ENCODE data around the gene ADCY10.

The ADCY10 gene

DNA sequence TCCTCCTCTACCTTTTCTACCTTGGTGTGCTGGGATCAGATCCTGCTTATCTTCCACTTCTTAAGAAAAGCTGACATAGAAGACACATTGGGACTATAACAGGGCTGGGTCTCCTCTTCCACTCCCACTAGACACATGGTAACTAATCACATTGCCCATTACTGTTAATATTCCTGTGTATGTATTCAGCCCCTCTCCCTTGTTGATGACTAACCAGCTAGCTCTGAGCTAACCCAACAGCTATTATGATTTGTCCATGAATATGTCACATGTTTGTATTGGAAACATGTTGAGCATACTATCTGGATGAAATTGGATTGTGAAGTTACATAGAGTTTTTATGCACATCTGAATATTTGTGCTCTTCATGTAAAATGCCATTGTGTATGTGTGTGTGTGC, 139.2 kb downstream of the ADCY10 start:
- peak; percentile 19 for DNase-seq

DNA sequence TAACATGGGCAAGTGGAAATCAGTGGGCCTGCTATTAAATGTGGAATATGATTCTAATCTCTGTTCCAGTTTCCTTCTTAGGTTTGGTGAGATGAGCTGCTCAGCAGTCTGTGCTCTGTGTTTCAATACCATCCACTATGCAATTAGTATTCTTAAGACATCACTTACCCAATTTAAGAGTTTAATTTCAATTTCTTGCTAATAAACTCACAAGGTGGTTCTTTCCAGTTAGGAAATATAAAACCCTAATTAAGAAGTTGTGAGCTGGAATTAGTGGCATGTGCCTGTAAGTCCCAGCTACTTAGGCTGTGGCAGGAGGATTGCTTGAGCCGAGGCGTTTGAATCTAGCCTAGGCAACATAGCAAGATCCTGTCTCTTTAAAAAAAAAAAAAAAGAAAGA, 140.4 kb downstream of the ADCY10 start:
- no peak for DNase-seq

- DNase-seq: no peak
Observed at GRCh38 chr1:167772436-167772835, 141.5 kb downstream of the ADCY10 start.

GRCh38 chr1:167770127-167770526, 143.8 kb downstream of the ADCY10 start:
- DNase-seq: no peak

DNA sequence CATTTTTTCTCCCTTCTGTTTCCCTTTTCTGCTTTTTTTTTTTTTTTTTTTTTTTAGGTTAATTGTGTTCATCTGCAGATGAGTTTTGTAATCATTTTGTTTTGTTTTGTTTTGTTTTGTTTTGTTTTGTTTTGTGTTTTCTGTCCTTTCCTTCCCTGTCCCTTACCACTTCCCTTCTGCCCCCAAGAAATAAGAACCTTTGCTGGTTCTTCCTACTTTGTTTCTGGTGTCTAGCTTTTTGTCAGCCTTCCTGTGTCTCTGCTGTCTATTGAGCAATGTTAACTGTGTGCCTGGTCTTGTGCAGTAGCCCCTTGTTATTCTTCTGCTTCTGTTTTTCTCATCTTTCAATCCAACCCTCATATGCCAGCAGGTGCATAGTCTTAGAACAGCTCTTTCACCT, 146.2 kb downstream of the ADCY10 start:
- DNase-seq: peak; percentile 17

DNA sequence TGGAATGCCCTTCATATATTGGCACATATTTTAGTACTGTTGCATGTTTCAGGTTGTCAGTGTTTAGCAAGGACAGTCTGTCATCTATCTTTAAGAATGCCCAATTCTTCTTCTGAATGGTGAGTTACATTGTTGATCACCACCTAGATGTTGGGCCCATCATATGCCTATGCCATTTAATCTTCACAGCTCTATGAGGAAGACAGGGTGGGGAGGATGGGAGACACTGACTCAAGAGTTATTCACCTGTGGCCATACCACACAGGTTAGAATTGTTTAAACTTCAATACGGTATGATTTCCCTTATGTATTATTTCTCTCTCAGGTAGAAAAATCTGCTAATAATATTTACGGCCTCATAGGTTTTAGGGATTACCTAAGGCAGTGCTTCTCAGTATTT, 147.4 kb downstream of the ADCY10 start:
- no peak for DNase-seq

GRCh38 chr1:167765496-167765895, 148.4 kb downstream of the ADCY10 start:
- no peak for DNase-seq

- no peak for DNase-seq
Observed at GRCh38 chr1:167764458-167765330, 149.2 kb downstream of the ADCY10 start.

DNA sequence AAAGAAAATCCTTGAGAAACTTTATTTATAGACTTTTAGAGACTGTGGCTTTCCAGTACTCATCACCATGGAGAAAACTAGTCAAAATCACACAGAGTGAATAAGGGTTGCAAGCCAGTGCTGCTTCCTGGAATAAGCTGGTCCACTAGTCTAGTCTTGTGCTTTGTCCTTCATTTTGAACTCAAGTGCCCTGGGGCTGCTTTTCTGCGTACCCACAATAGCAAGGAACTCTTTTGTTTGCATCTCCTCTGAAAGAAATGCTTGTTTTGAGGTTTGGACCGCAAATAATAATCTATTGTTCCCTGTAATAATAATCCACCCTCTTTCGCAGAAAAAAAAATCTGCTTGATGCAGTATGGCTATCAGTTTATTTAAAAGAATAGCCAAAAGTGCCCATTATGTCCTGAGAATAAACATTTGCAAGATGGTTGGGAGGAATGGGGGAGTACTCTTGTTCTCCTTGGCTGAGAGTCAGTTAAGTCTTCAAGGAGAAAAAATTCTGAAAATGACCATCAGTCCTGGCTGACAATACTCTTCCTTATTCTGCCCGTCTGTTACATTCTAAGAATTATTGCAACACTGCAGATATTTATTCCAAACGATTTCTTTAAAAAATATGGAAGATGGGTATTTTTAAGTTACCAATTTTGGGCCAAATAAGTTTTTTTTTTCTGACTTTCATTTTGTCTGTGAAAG, 150.3 kb downstream of the ADCY10 start:
- DNase-seq: no peak

- no peak for DNase-seq
Observed at GRCh38 chr1:167762061-167762746, 151.7 kb downstream of the ADCY10 start.

DNA sequence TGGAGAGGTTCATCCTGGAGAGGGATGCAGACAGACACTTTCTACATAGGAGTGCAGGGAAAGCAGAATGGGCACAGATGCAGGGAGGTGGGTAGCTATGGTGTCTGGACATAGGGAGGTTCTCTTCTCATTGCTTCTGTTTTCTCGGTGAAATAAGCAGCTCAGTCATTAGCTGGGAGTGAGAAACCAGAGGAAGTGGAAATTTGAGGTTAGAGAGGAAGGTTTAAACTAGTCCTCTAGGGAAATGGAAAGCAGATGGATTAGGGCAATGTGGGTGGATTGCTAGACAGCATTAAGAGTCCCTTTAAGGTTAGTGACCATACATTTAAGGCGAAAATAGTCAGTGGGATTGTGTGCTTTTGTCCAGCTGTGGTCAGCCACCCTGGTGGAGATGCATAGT, 152.5 kb downstream of the ADCY10 start:
- DNase-seq: peak; percentile 58
